NCI-H2107 treated with DMSO at 0.1 percent for 48 hours (cell line): ENCODE data around the gene POLE2.
"Not testable (repeated sequence)": the region's sequence is repeated elsewhere in the genome, so short reads cannot be mapped to it uniquely, and the experiment has no call there.

Experiments used
- DNase-seq: peaks from one replicate; lab custom pipeline; 2025; ENCODE audit not compliant: unreplicated experiment; lab: John Stamatoyannopoulos, UW

POLE2 gene

DNA sequence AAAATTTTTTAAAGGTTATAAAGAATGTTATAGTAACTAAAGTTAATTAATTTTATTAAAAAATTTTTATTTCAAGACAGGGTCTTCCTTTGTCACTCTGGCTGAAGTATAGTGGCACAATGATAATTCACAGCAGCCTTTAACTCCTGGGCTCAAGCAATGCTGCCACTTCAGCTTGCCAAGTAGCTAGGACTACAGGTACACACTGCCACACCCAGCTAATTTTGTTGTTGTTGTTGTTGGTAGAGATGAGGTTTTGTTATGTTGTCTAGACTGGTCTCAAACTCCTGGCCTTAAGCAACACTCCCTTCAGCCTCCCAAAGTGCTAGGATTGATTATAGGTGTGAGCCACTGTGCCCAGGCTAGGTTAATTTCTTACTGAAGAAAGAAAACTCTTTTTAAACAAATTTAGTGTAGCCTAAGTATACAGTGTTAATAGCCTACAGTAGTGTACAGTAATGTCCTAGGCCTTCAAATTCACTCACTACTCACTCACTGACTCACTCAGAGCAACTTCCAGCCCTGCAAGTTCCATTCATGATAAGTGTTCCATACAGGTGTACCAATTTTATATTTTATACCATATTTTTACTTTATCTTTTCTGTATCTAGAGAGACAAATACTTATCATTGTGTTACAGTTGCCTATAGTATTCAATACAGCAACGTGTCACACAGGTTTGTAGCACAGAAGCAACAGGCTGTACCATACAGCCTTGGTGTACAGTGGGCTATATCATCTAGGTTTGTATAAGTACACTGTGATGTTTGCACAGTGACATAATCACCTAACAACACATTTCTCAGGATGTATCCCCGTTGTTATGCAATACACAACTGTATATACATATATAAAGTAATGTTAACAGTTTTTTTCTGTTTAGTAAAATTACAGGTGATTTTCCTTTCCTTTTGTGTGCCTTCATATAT, 28.2 kb downstream of the POLE2 start:
- no peak for DNase-seq

DNA sequence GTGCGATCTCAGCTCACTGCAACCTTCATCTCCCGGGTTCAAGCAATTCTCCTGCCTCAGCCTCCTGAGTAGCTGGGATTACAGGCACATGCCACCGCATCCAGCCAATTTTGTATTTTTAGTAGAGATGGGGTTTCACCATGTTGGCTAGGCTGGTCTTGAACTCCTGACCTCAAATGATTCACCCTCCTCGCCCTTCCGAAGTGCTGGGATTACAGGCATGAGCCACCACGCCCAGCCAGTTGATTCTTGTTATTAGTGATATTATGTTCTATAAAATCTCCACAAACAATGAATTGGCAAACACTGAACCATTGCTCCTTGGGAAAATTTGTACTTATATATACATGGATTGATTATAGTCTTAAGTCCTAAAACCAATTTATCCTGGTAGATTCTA, 30.5 kb downstream of the POLE2 start:
- DNase-seq: not testable (repeated sequence)

DNA sequence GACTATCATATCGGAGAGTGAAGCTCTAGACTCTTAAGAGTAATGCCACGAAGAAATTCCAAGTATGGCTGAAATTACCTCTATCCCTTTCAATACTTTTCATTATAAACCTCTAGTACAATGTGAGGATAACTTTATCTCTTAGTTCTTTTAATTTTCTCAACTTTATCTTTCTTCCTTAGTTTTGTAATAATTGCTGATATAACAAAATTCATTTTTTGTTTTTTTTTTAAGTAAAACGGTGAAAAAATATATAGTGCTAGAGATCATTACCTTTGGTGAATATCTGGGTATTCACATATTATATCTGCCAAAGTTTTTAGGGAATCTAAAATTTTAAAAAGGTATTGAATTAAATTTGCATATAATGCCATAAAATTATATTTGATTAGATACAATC, 33.5 kb downstream of the POLE2 start:
- no peak for DNase-seq

DNA sequence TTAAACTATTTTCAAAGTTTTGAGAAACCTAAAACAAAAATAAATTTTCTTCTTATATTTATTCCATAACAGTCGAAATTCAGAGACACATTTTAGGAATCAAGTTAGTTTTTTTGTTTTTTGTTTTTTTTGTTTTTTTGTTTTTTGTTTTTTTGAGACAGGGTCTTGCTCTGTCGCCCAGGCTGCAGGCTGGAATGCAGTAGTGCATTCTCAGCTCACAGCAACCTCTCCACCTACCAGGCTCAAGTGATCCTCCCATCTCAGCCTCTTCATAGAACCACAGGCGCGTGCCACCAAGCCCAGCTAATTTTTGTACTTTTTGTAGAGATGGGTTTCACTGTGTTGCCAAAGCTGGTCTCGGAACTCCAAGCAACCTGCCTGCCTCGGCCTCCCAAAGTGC, 34.5 kb downstream of the POLE2 start:
- no peak for DNase-seq

- DNase-seq: no peak
Measured at GRCh38 chr14:49642163-49642562, 45.9 kb downstream of the POLE2 start.

GRCh38 chr14:49641697-49642129, 46.3 kb downstream of the POLE2 start:
- no peak for DNase-seq

DNA sequence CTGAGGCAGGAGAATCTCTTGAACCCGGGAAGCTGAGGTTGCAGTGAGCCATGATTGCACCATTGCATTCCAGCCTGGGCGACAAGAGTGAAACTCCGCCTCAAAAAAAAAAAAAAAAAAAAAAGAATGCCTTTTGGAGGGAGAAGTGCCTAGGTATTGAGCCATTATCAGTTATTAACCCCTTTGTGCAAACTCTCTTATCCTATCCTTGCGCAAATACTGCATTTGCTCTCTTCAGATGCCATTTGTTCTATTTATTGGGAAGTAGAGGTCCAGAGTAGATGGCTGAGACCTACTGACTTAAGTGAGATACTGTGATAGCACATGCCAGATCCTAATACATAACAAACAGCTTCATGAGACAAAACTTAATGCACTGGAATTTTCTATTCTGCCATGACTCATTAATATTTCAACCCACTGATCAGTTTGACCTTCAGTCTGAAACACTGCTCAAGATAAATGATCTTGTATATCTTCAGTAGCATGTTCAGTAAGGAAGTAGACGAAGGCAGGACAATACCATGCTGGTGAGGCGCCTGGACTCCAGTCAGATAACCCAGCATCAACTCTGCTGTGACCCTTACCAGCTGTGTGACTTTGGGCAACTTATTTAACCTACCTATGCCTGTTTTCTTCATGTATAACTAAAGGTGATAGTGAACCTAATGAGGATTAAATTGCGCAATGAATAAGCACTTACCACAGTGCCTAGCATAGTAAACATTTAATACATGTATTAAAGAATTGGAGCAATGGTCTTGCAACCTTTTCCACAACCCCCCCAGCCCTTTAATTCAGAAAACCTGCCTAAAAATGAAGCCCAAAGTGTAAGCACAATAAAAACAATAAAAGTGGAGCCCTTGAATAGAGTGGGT, 47.2 kb downstream of the POLE2 start:
- DNase-seq: no peak

DNA sequence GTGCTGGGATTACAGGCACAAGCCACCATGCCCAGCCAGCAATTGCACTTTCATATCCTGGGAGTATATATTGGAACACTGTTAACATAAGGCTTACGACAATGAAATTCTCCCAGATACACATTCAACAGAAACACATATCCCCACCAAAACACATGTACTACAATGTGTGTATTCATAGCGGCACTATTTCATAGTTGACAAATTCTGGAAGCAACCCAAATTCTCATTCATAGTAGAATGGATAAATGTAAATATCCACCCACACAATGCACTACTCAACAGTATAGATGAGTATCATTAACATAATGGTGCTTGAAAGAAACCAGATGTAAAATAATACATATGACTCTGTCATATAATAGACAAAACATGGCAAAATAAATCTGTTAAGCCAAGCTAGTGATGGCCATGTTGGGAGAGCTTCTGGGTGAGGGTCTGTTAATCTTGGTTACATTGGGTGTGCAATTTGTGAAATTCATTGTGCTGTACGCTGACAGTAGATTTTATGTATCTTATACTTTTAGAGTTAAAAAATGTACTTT, 50.4 kb downstream of the POLE2 start:
- no peak for DNase-seq

GRCh38 chr14:49636866-49637265, 51.1 kb downstream of the POLE2 start:
- DNase-seq: no peak

DNA sequence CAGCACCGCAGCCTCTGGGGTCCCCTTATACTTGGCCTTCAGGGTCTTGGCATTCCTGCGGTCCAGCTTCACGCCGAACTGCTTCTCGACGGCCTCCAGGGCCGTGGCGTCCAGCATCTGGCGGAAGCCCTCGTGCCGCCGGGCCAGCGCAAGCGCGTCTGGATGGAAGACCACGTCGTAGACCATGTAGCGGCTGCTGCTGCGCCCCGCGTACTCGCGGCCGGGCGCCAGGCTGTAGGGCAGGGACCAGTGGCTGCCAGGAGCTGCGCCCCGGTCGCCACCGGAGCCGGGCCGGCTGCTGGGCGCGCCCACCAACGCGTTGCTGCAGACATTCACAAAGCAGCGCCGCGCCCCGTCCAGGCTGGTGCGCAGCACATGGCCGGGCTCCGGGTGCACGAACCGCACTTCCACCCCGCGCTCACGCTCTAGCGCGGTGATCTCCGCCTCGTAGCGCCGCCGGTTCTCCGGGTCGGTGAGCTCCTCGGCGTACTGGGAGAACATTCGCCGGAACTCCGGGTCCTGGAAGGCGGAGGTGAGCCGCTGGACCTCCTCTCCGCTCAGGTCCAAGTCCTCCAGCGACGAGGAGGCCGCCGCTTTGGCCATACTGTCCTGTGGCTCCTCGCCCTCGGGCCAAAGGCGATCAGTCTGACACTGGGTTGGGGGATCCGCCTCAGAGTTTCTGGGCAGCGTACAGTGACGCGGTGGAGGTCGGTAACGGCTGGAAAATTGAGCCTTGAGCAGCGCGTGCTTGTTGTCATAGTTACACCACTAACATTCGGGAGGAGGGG, 53.3 kb downstream of the POLE2 start, which contains the start of gene DNAAF2:
Gene DNAAF2 (minus strand): TSS at position 698 of the 788 bp plus-strand sequence. CDS start 95 bp downstream, at position 603.
- DNase-seq: peak; percentile 84

GRCh38 chr14:49633640-49634546, 54.1 kb downstream of the POLE2 start:
- peak; percentile 92 for DNase-seq

DNA sequence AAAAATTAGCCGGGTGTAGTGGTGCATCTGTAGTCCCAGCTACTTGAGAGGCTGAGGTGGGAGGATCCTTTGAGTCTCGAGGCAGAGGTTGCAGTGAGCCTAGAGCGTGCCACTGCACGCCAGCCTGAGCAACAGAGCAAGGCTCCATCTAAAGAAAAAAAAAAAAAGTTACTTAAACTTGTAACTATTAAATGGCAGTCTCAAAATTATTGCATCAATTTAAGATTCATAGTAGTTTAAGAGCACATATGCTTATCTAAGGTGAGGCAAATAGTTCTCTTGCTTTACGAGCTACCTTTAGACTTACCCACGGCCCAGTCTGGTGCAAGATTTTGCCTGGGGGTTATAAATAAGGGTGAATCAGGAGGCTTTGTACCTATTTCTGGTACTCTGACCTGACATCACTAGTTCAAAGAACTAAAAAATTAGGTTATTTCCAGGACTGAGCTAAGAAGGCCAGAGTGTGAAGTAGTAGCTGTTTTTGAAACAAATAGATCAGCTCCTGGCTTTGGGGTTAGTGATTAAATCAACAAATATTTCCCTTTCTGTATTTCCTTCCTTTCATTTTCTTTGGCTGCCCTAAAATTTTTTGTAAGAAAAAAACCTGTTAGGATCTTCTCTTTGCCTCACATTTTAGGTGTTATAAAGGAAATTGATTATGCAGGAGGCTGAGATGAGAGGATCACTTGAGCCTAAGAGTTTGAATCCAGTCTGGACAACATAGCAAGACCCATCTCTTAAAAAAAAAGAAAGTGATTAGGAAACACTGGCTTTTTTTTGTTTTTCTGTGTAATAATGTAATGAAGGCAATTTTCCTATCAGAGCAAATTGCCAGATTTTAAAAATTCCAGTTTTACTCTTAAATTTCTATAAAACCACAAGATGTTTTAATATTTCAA, 63.8 kb downstream of the POLE2 start:
- no peak for DNase-seq

- DNase-seq: no peak
Measured at GRCh38 chr14:49623387-49623786, 64.6 kb downstream of the POLE2 start.

GRCh38 chr14:49622022-49622607, 65.9 kb downstream of the POLE2 start:
- peak; percentile 30 for DNase-seq

GRCh38 chr14:49621114-49621881, 66.7 kb downstream of the POLE2 start:
- no peak for DNase-seq

GRCh38 chr14:49620182-49621113, 67.6 kb downstream of the POLE2 start, which contains the start of the genes MGAT2 and RPL36AL:
TSS of gene MGAT2 (plus strand) at chr14:49620799. CDS start at chr14:49621269, 470 bp downstream.
TSS of gene RPL36AL (minus strand) at chr14:49620626. CDS start at chr14:49619104, 1,522 bp downstream.
- peak; percentile 96 for DNase-seq
